ENCODE data around the gene PGK1. TPM values are rescaled to one million over a fixed set of nuclear protein-coding genes. Genes with fewer than 3 reads are reported as not detected.

PGK1 gene
- polyA plus RNA-seq, 3 donors, result 292 to 1,007 (median 923) TPM

GRCh38 chrX:78131117-78131516 is 27.1 kb downstream of the PGK1 start:
- intact Hi-C loops (cut with micrococcal nuclease), result no loop called here
- no peak overlapping the region for H3K9ac ChIP-seq (ENCODE audit: insufficient read depth, low read length, poor library complexity, severe bottlenecking)
- DNase-seq, result no peak
- no peaks in the 10 kb centered on the region for H3K4me1 ChIP-seq (ENCODE audit: control insufficient read depth in 1 of 2, insufficient read depth in 2 of 2, low read length in 2 of 2)
- no peak overlapping the region for H3K4me3 Mint-ChIP-seq
- H2AFZ ChIP-seq (ENCODE audit: insufficient read depth, low read depth, low read length, poor library complexity, severe bottlenecking), result no peak overlapping the region
- H3K4me1 Mint-ChIP-seq, result no peaks in the 10 kb centered on the region
- no peaks in the 10 kb centered on the region for H3K9me3 ChIP-seq (replicated peaks in 1 of 2; ENCODE audit: control insufficient read depth in 1 of 2, insufficient read depth in 1 of 2, low read length in 2 of 2)
- no peak overlapping the region for H3K4me2 ChIP-seq (replicated peaks; ENCODE audit: extremely low read depth, low read length, poor library complexity, severe bottlenecking)
- H3K9me3 Mint-ChIP-seq, result no peaks in the 10 kb centered on the region
- H3K36me3 ChIP-seq (replicated peaks in 1 of 2; ENCODE audit: control insufficient read depth in 1 of 2, insufficient read depth in 2 of 2, low read length in 2 of 2), result peaks cover 28 to 44% of the 10 kb centered on the region in 2 donors
- no peak overlapping the region for H3K27ac ChIP-seq (ENCODE audit: low read depth in 1 of 2, low read length in 2 of 2)
- no peak overlapping the region for H3K4me3 ChIP-seq (replicated peaks in 1 of 3; ENCODE audit: low read depth in 2 of 3, low read length in 3 of 3)
- peaks cover 19 to 40% of the 10 kb centered on the region in 2 donors for H3K36me3 Mint-ChIP-seq
- TF ChIP-seq CTCF (IDR thresholded peaks at IDR 0.05), result no peak
- no peaks in the 10 kb centered on the region for H3K27me3 ChIP-seq (ENCODE audit: control insufficient read depth in 2 of 2, insufficient read depth in 2 of 2, low read length in 2 of 2)
- peaks cover 0 to 2% (median 0%) of the 10 kb centered on the region in 3 donors for H3K27me3 Mint-ChIP-seq (ENCODE audit: low read depth in 3 of 3)
- peaks cover 30% of the 10 kb centered on the region for H4K20me1 ChIP-seq (ENCODE audit: insufficient read depth, low read length)
- H3K27ac Mint-ChIP-seq, result peak overlapping the region in 1 of 7 donors; percentile 39
- H3K79me2 ChIP-seq (ENCODE audit: insufficient read depth, low read length), result no peaks in the 10 kb centered on the region
- WGBS (ENCODE audit: insufficient coverage), result no CpG with 5 or more reads among the region's 1 CpG

GRCh38 chrX:78133238-78133960 is 29.4 kb downstream of the PGK1 start:
- Histone ChIP-seq H4K20me1 (ENCODE audit: insufficient read depth, low read length) (peaks cover 8% of the 10 kb centered on the region), H3K36me3 (replicated peaks in 1 of 2; ENCODE audit: control insufficient read depth in 1 of 2, insufficient read depth in 2 of 2, low read length in 2 of 2) (peaks cover 7 to 21% of the 10 kb centered on the region in 2 donors), H2AFZ (ENCODE audit: insufficient read depth, low read depth, low read length, poor library complexity, severe bottlenecking) (no peak overlapping the region), H3K4me2 (replicated peaks; ENCODE audit: extremely low read depth, low read length, poor library complexity, severe bottlenecking) (no peak overlapping the region), H3K4me3 (replicated peaks in 1 of 3; ENCODE audit: low read depth in 2 of 3, low read length in 3 of 3) (no peak overlapping the region), H3K79me2 (ENCODE audit: insufficient read depth, low read length) (no peaks in the 10 kb centered on the region), H3K27me3 (ENCODE audit: control insufficient read depth in 2 of 2, insufficient read depth in 2 of 2, low read length in 2 of 2) (no peaks in the 10 kb centered on the region), H3K4me1 (ENCODE audit: control insufficient read depth in 1 of 2, insufficient read depth in 2 of 2, low read length in 2 of 2) (no peaks in the 10 kb centered on the region), H3K9me3 (replicated peaks in 1 of 2; ENCODE audit: control insufficient read depth in 1 of 2, insufficient read depth in 1 of 2, low read length in 2 of 2) (no peaks in the 10 kb centered on the region), H3K9ac (ENCODE audit: insufficient read depth, low read length, poor library complexity, severe bottlenecking) (no peak overlapping the region), H3K27ac (ENCODE audit: low read depth in 1 of 2, low read length in 2 of 2) (no peak overlapping the region)
- Mint-ChIP-seq H3K9me3 (no peaks in the 10 kb centered on the region), H3K27ac (no peak overlapping the region), H3K4me3 (no peak overlapping the region), H3K36me3 (peaks cover 8 to 18% of the 10 kb centered on the region in 2 donors), H3K27me3 (ENCODE audit: low read depth in 3 of 3) (peaks cover 0 to 2% (median 0%) of the 10 kb centered on the region in 3 donors), H3K4me1 (no peaks in the 10 kb centered on the region)
- no peak for TF ChIP-seq CTCF (IDR thresholded peaks at IDR 0.05)
- no peak for DNase-seq
- no CpG with 5 or more reads among the region's 4 CpGs for WGBS (ENCODE audit: insufficient coverage)
- intact Hi-C loops (cut with micrococcal nuclease), result no loop called here

Data from CD14-positive monocyte (primary cell).